WERI-Rb-1 (cell line): ENCODE data around the gene LRRC26.

Experiments
- DNase-seq: peaks from one replicate; pipeline ENCODE4 v3.0.0-alpha.2; 2020
- H3K27ac ChIP-seq: fragments of 250-450 bp; sonication (Bioruptor Pico); 2 replicates; pipeline ENCODE4 v1.5.1; 2020; ENCODE audit warnings: mild to moderate bottlenecking, moderate library complexity
- H3K27me3 ChIP-seq: fragments of 250-450 bp; sonication (Bioruptor Pico); 2 replicates; pipeline ENCODE4 v1.5.1; 2021; ENCODE audit warnings: mild to moderate bottlenecking, low read depth, moderate library complexity; ENCODE audit not compliant: insufficient read depth, severe bottlenecking
- H3K36me3 ChIP-seq: fragments of 250-450 bp; sonication (Bioruptor Pico); 2 replicates; pipeline ENCODE4 v1.5.1; 2020; ENCODE audit warnings: mild to moderate bottlenecking, moderate library complexity
- H3K4me3 ChIP-seq: 2 replicates; pipeline ENCODE4 v1.5.1; 2011; ENCODE audit warnings: low read depth, mild to moderate bottlenecking, control low read depth, low read length
- H3K9me3 ChIP-seq: fragments of 250-450 bp; sonication (Bioruptor Pico); 2 replicates; pipeline ENCODE4 v1.5.1; 2021; ENCODE audit warnings: mild to moderate bottlenecking, moderate library complexity; ENCODE audit not compliant: severe bottlenecking
- CTCF ChIP-seq: IDR thresholded peaks from 2 replicates; pipeline ENCODE4 v1.5.1; 2011; ENCODE audit warnings: low read depth, mild to moderate bottlenecking, control low read depth, inconsistent platforms, low read length

Gene LRRC26

GRCh38 chr9:137178201-137178938 is 8.5 kb upstream of the LRRC26 start:
- no peak for TF ChIP-seq CTCF
- H3K36me3 ChIP-seq = no peaks in the 10 kb centered on the region
- no peak for DNase-seq

GRCh38 chr9:137176302-137177182 is 6.7 kb upstream of the LRRC26 start:
- DNase-seq = no peak

More at GRCh38 chr9:137178201-137178938, 8.5 kb upstream of the LRRC26 start:
- H3K27ac ChIP-seq = no peak overlapping the region
- no peak overlapping the region for H3K4me3 ChIP-seq
- H3K9me3 ChIP-seq = no peaks in the 10 kb centered on the region
- H3K27me3 ChIP-seq = no peaks in the 10 kb centered on the region

GRCh38 chr9:137175345-137175961 is 5.6 kb upstream of the LRRC26 start:
- H3K27me3 ChIP-seq = no peaks in the 10 kb centered on the region
- no peak for DNase-seq

More at GRCh38 chr9:137176302-137177182, 6.7 kb upstream of the LRRC26 start:
- TF ChIP-seq CTCF = peak; percentile 70
- Histone ChIP-seq H3K36me3 (no peaks in the 10 kb centered on the region), H3K27me3 (no peaks in the 10 kb centered on the region), H3K9me3 (no peaks in the 10 kb centered on the region), H3K27ac (no peak overlapping the region), H3K4me3 (no peak overlapping the region)

GRCh38 chr9:137174722-137175293 is 5.0 kb upstream of the LRRC26 start:
- H3K36me3 ChIP-seq = no peaks in the 10 kb centered on the region
- no peak overlapping the region for H3K27ac ChIP-seq
- DNase-seq = no peak
- no peaks in the 10 kb centered on the region for H3K27me3 ChIP-seq
- no peaks in the 10 kb centered on the region for H3K9me3 ChIP-seq
- H3K4me3 ChIP-seq = no peak overlapping the region
- TF ChIP-seq CTCF = no peak

More at GRCh38 chr9:137175345-137175961, 5.6 kb upstream of the LRRC26 start:
- Histone ChIP-seq H3K9me3 (no peaks in the 10 kb centered on the region), H3K27ac (no peak overlapping the region), H3K36me3 (no peaks in the 10 kb centered on the region), H3K4me3 (no peak overlapping the region)
- no peak for TF ChIP-seq CTCF

- H3K4me3 ChIP-seq = no peak overlapping the region
- H3K27me3 ChIP-seq = no peaks in the 10 kb centered on the region
- H3K36me3 ChIP-seq = no peaks in the 10 kb centered on the region
- no peak for DNase-seq
- H3K27ac ChIP-seq = no peak overlapping the region
- no peaks in the 10 kb centered on the region for H3K9me3 ChIP-seq
- no peak for TF ChIP-seq CTCF
These were observed 4.2 kb upstream of the LRRC26 start for GRCh38 chr9:137173796-137174664.
